ENCODE results near the gene RIN3.

- TF ChIP-seq CTCF (conservative IDR thresholded peaks at IDR 0.05; ENCODE audit: low read depth, low read length), result no peak
- no peak for TF ChIP-seq EZH2 (IDR thresholded peaks at IDR 0.05; ENCODE audit: low read length, unreplicated experiment)
- no peak for TF ChIP-seq EZH2phosphoT487 (IDR thresholded peaks at IDR 0.05; ENCODE audit: borderline replicate concordance, low read length)
These were observed 164.4 kb downstream of the RIN3 start for GRCh38 chr14:92677955-92678354.

All from PC-3 (cell line).